Calu3 (cell line): ENCODE data around the gene SEL1L. TPM values are rescaled to one million over a fixed set of nuclear protein-coding genes. Genes with fewer than 3 reads are reported as not detected.

Experiments
- BruUV-seq: library from RNA; stranded (reverse); fragments of 400-500 nt; replicated peaks from 2 replicates; lab custom pipeline; 2021; lab: Mats Ljungman, UMichigan
- CTCF ChIA-PET: fragments of 300-600 bp; sonication (Branson Sonifier 250); formaldehyde crosslinking; loops from one replicate; lab custom pipeline; 2022; ENCODE audit warnings: antibody characterized with exemption; lab: Charles Lee
- DNase-seq: peaks from one replicate; pipeline ENCODE4 v3.0.0; 2022
- H3K27ac Mint-ChIP-seq: one replicate; pipeline ENCODE4 v1.8.0; 2022; ENCODE audit warnings: mixed read lengths; ENCODE audit not compliant: unreplicated experiment
- H3K27me3 Mint-ChIP-seq: one replicate; pipeline ENCODE4 v1.8.0; 2022; ENCODE audit warnings: mixed read lengths; ENCODE audit not compliant: unreplicated experiment
- H3K36me3 Mint-ChIP-seq: one replicate; pipeline ENCODE4 v1.8.0; 2022; ENCODE audit warnings: mild to moderate bottlenecking, moderate library complexity, mixed read lengths; ENCODE audit not compliant: insufficient read depth, unreplicated experiment
- H3K4me1 Mint-ChIP-seq: one replicate; pipeline ENCODE4 v1.8.0; 2022; ENCODE audit warnings: mild to moderate bottlenecking, low read depth, mixed read lengths; ENCODE audit not compliant: unreplicated experiment
- H3K4me3 Mint-ChIP-seq: one replicate; pipeline ENCODE4 v1.8.0; 2022; ENCODE audit warnings: mild to moderate bottlenecking, low read depth, moderate library complexity, mixed read lengths; ENCODE audit not compliant: unreplicated experiment
- H3K9me3 Mint-ChIP-seq: one replicate; pipeline ENCODE4 v1.8.0; 2022; ENCODE audit warnings: low read depth, mixed read lengths; ENCODE audit not compliant: unreplicated experiment
- CTCF ChIP-seq: fragments of 200-600 bp; IDR thresholded peaks from one replicate; pipeline ENCODE4 v1.8.0; 2022; ENCODE audit warnings: antibody characterized with exemption; ENCODE audit not compliant: unreplicated experiment
- intact Hi-C: fragments of 100-400 bp; cut with micrococcal nuclease; formaldehyde crosslinking; loops from one replicate; pipeline ENCODE4 v1.10.0; 2022; ENCODE audit not compliant: unreplicated experiment
- total RNA-seq: library from RNA; stranded (reverse); gene quantifications from 2 replicates; pipeline ENCODE4 v1.2.3, GENCODE V29; 2022

The SEL1L gene
- total RNA-seq, 1 experiment from 2014 or later = 95.4 TPM

- BruUV-seq = no TSS peak
- peaks cover 45% of the 10 kb centered on the region for H3K36me3 Mint-ChIP-seq
- CTCF ChIA-PET = no interaction called here
These were observed 28.8 kb downstream of the SEL1L start for GRCh38 chr14:81504864-81505263.

GRCh38 chr14:81485781-81486180 lies 47.9 kb downstream of the SEL1L start:
- no TSS peak for BruUV-seq
- CTCF ChIA-PET = interaction anchor here (0.7 kb wide), 1 partner anchor 68 kb away, joined by 3 read pairs; no protein-coding TSS in a partner anchor
- no peaks in the 10 kb centered on the region for H3K9me3 Mint-ChIP-seq

More at GRCh38 chr14:81504864-81505263, 28.8 kb downstream of the SEL1L start:
- Mint-ChIP-seq H3K9me3 (no peaks in the 10 kb centered on the region), H3K4me3 (no peak overlapping the region), H3K27me3 (no peaks in the 10 kb centered on the region), H3K4me1 (no peaks in the 10 kb centered on the region), H3K27ac (no peak overlapping the region)
- no peak for DNase-seq
- intact Hi-C loops = no loop called here
- no peak for TF ChIP-seq CTCF

GRCh38 chr14:81485372-81485771 lies 48.3 kb downstream of the SEL1L start:
- intact Hi-C loops = no loop called here
- Mint-ChIP-seq H3K4me1 (no peaks in the 10 kb centered on the region), H3K4me3 (no peak overlapping the region), H3K9me3 (no peaks in the 10 kb centered on the region), H3K27ac (no peak overlapping the region), H3K36me3 (peaks cover 49% of the 10 kb centered on the region), H3K27me3 (no peaks in the 10 kb centered on the region)
- TF ChIP-seq CTCF = no peak
- CTCF ChIA-PET = no interaction called here
- no TSS peak for BruUV-seq
- DNase-seq = no peak

More at GRCh38 chr14:81485781-81486180, 47.9 kb downstream of the SEL1L start:
- TF ChIP-seq CTCF = no peak
- intact Hi-C loops = no loop called here
- Mint-ChIP-seq H3K27ac (no peak overlapping the region), H3K36me3 (peaks cover 46% of the 10 kb centered on the region), H3K4me3 (no peak overlapping the region), H3K27me3 (no peaks in the 10 kb centered on the region), H3K4me1 (no peaks in the 10 kb centered on the region)
- no peak for DNase-seq

GRCh38 chr14:81484120-81484519 lies 49.5 kb downstream of the SEL1L start:
- H3K36me3 Mint-ChIP-seq = peaks cover 56% of the 10 kb centered on the region
- intact Hi-C loops = no loop called here
- H3K4me3 Mint-ChIP-seq = no peak overlapping the region
- no peaks in the 10 kb centered on the region for H3K4me1 Mint-ChIP-seq
- no peak overlapping the region for H3K27ac Mint-ChIP-seq
- H3K9me3 Mint-ChIP-seq = no peaks in the 10 kb centered on the region
- no peaks in the 10 kb centered on the region for H3K27me3 Mint-ChIP-seq
- no peak for DNase-seq
- CTCF ChIA-PET = no interaction called here
- no peak for TF ChIP-seq CTCF
- BruUV-seq = no TSS peak
